CD4-positive, alpha-beta T cell treated with Interferon gamma for 1 hour (primary cell): ENCODE results near the gene ZNF513.
"Not testable (repeated sequence)": the region's sequence is repeated elsewhere in the genome, so short reads cannot be mapped to it uniquely, and the experiment has no call there.

Experiments
- DNase-seq: peaks from one replicate; pipeline ENCODE4 v3.0.0-alpha.2; 2020

ZNF513 gene

DNA sequence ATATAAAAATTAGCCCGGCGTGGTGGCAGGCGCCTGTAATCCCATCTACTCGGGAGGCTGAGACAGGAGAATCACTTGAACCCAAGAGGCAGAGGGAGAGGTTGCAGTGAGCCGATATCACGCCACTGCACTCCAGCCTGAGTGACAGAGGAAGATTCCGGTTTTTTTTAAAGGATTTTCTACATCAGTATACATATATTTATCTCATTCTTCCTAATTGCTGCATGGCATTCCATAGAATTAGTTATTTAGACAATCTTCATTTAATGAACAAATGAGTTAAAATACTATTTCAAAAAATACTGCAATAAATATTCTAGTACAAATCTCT is 26.0 kb downstream of the ZNF513 start:
- no peak for DNase-seq

DNA sequence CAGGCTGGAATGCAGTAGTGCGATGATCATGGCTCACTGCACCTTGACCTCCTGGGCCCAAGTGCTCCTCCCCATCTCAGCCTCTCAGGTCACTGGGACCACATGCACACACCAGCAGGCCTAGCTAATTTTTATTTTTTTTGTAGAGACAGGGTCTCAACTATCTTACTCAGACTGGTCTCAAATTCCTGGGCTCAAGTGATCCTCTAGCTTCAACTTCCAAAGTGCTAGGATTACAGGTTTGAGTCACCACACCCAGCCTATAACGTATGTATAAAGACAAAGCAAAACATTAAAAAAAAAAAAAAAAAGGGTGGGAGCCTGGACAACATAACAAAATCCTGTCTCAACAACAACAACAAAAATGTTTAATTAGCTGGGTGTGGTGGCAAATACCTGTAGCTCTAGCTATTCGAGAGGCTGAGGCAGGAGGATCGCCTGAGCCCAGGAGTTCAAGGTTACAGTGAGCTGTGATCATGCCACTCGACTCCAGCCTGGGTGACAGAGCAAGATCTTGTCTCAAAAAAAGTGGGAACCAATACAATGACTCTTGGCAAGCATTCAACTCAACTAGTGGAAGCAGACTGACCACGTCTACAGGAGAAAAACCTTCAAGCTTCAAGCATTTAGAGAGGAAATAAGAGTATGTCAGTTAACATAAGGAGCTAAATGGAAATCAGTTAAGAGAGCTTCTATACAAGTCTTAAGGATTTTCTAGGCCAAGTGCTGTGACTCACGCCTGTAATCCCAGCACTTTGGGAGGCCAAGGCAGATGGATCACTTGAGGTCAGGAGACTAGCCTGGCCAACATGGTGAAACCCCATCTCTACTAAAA is 26.6 kb downstream of the ZNF513 start:
- DNase-seq = no peak

DNA sequence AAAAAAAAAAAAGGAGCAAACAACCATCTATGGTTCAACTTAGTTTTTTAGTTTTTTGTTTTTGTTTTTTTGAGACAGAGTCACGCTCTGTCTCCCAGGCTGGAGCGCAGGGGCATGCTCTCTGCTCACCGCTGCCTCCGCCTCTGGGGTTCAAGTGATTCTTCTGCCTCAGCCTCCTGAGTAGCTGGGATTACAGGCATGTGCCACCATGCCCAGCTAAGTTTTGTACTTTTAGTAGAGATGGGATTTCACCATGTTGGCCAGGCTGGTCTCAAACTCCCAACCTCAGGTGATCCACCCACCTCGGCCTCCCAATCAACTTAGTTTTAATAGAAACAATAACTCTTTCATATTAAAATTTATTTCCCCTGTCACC is 27.2 kb downstream of the ZNF513 start:
- not testable (repeated sequence) for DNase-seq

DNA sequence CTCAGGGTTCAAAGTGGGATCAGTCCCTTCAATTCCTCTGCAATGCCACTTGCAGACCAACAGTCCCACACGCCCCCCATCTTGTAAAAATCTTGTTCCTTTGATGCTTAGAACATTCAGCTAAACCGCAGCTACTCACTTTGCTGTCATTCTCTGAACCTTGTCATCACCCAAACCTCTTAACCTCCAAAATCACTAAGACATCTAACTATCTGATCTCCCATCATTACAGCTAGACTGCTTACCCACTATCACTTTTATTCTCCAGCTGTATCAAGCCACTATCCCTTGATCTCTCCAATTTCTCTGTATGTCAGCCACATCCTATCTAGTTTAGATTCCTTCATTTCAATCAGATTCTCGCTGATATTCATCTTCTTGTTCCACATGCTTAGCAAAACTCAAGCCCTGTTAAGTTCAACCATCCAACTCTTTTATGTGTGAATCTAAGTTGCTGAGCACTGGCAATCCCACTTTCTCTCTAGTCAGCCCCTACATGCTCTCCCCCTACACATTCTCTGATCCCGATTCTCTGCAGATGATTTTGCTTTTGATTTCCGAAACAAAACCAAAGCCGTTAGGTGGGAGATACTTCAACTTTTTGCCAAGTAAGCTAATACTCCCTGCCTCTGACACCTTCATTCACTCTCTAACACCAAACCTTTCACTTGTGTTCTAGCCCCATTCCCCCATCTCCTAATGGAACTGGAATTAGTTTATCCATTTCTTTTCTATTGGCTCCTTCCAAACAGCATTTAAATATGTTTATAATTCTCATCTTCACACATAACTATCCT is 28.5 kb downstream of the ZNF513 start:
- DNase-seq = no peak

DNA sequence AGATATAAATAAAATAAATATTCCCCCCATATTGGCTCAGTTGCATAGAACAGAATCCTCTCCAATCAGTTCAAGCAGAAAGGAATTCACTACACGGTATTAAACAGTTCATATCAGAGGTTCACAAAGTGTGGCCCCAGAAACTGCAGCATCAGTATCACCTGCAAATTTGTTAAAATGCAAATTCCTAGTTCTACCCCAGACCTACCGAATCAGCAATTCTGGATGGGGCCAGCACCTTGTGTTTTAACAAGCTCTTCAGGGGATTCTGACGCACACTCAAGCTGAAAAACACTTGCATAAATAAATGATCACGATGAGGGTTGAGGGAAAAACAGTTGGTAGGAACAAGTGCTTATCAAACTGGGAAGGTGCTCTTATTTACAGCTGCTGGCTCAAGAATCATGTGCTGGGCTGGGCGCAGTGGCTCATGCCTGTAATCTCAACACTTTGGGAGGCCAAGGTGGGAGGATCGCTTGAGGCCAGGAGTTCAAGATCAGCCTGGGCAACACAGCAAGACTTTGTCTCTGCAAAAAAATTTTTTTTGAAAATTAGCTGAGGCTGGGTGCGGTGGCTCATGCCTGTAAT is 30.3 kb downstream of the ZNF513 start:
- DNase-seq = no peak

DNA sequence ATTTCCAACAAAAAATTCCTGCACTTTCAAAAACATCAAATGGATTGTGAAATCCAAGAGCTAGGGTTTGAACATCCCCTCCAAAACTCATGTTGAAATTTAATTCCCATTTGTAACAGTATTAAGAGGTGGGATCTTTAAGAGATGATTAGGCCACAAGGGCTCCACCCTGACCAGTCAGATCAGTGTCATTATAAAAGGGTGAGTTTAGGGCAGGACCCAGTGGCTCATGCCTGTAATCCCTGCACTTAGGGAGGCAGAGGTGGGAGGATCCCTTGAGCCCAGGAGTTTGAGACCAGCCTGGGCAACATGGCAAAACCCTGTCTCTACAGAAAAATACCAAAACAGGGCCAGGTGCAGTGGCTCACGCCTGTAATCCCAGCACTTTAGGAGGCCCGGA is 32.9 kb downstream of the ZNF513 start:
- no peak for DNase-seq

DNA sequence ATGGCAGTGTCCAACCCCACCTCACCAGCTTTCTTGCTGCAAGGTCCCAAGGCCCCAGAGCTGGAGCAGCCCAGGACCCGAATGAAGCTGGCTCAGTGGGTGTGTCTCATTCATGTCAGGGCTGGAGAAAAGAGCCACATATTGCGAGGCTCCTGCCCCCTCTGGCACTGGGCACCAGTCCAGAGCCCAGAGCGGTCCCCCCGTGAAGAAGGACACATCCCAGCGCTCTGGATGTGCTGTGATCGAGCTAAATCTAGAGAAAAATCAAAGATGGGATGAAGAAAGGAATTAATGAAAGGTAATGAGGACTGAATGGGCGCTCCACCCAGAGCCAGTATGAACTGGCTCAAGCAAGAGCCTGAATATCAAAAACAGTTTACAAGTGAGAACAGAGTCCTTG is 44.4 kb downstream of the ZNF513 start:
- no peak for DNase-seq

DNA sequence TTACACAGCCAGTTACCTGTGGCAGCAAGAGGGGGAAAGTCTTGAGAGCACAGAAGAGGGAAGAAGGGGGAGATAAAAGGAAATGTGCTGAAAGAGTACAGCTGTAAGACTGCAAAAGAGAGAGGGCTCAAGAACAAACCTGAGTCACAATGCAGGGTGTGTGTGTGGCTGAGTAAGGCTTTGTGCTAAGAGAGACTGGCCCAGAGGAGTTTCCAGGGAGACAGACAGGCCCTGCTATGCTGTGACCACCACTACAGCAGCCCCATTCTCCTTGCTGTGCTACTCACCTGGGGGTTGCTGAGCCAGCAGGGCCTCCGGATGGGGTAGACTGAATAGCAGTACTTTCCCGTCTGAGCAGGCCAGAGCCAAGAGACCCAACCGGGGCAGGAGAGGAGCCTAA is 45.2 kb downstream of the ZNF513 start:
- no peak for DNase-seq
